ENCODE results near the gene CNKSR3. TPM values are rescaled to one million over a fixed set of nuclear protein-coding genes. Genes with fewer than 3 reads are reported as not detected.

The CNKSR3 gene
- polyA plus RNA-seq, 1 of the 3 experiments (the other 2 are of a cell fraction), result 1.6 TPM

GRCh38 chr6:154504865-154505449, 5.5 kb downstream of the CNKSR3 start:
- WGBS (ENCODE audit: low lambda C conversion rate), result 97% methylated on average over 3 of the region's 5 CpGs
- H3K27me3 ChIP-seq (ENCODE audit: insufficient read depth), result no peaks in the 10 kb centered on the region
- H3K4me3 ChIP-seq (ENCODE audit: low read depth in 2 of 2, low read length in 1 of 2), result no peak overlapping the region
- peaks cover 4% of the 10 kb centered on the region; the same call in 1 of the 2 replicates for H4K20me1 ChIP-seq (ENCODE audit: insufficient read depth)
- H3K4me2 ChIP-seq, result no peak overlapping the region
- H3K79me2 ChIP-seq (ENCODE audit: insufficient read depth), result peaks cover 16% of the 10 kb centered on the region
- no peak overlapping the region for H2AFZ ChIP-seq (ENCODE audit: low read depth)
- H3K9me3 ChIP-seq, result no peaks in the 10 kb centered on the region
- ChIA-PET POLR2A (no interaction called here), CTCF (interaction anchor here (1.0 to 1.1 kb wide), 2 partner anchors 84 to 228 kb away, joined by 3 read pairs; no protein-coding TSS in a partner anchor)
- no peak overlapping the region for H3K27ac ChIP-seq (ENCODE audit: low read depth in 2 of 2, low read length in 1 of 2)
- peaks cover 0 to 17% of the 10 kb centered on the region in 2 experiments; a peak in 2 of 4 replicates for H3K4me1 ChIP-seq (ENCODE audit: control insufficient read depth in 1 of 2, insufficient read depth in 2 of 2, low read depth in 1 of 2, low read length in 1 of 2)
- H3K36me3 ChIP-seq (replicated peaks in 1 of 2; ENCODE audit: control insufficient read depth in 1 of 2, insufficient read depth in 2 of 2, low read length in 1 of 2), result peaks cover 0 to 3% of the 10 kb centered on the region in 2 experiments
- no peaks in the 10 kb centered on the region for H3K9me2 ChIP-seq
- H3K9ac ChIP-seq, result no peak overlapping the region
- H3F3A ChIP-seq (replicated peaks; ENCODE audit: insufficient read depth), result no peaks in the 10 kb centered on the region
- no peak for DNase-seq
- TF ChIP-seq FOXM1 (IDR thresholded peaks at IDR 0.05; ENCODE audit: low read depth) (no peak), EP300 (IDR thresholded peaks at IDR 0.05; ENCODE audit: borderline replicate concordance in 1 of 2, low read depth in 1 of 2, low read length in 1 of 2) (no peak), TAF1 (IDR thresholded peaks at IDR 0.05; ENCODE audit: borderline replicate concordance, low read depth, low read length) (no peak), FOSL2 (IDR thresholded peaks at IDR 0.05; ENCODE audit: borderline replicate concordance, low read depth) (no peak), PBX3 (IDR thresholded peaks at IDR 0.05) (no peak), GABPA (IDR thresholded peaks at IDR 0.05; ENCODE audit: low read depth) (no peak), MEF2A (IDR thresholded peaks at IDR 0.05; ENCODE audit: borderline replicate concordance, low read depth) (no peak), TEAD4 (IDR thresholded peaks at IDR 0.05; ENCODE audit: borderline replicate concordance, insufficient read depth) (no peak), GATA2 (CRISPR knock-in tag; IDR thresholded peaks at IDR 0.05) (no peak), SMC3 (IDR thresholded peaks at IDR 0.05; ENCODE audit: low read depth, low read length) (no peak)
- TF ChIP-seq, protein P1, sequence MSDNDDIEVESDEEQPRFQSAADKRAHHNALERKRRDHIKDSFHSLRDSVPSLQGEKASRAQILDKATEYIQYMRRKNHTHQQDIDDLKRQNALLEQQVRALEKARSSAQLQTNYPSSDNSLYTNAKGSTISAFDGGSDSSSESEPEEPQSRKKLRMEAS (IDR thresholded peaks at IDR 0.05; ENCODE audit: low read depth), result no peak
- TF ChIP-seq, protein P2, sequence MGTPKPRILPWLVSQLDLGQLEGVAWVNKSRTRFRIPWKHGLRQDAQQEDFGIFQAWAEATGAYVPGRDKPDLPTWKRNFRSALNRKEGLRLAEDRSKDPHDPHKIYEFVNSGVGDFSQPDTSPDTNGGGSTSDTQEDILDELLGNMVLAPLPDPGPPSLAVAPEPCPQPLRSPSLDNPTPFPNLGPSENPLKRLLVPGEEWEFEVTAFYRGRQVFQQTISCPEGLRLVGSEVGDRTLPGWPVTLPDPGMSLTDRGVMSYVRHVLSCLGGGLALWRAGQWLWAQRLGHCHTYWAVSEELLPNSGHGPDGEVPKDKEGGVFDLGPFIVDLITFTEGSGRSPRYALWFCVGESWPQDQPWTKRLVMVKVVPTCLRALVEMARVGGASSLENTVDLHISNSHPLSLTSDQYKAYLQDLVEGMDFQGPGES (IDR thresholded peaks at IDR 0.05; ENCODE audit: low read depth, low read length), result no peak
- TF ChIP-seq, protein P3, sequence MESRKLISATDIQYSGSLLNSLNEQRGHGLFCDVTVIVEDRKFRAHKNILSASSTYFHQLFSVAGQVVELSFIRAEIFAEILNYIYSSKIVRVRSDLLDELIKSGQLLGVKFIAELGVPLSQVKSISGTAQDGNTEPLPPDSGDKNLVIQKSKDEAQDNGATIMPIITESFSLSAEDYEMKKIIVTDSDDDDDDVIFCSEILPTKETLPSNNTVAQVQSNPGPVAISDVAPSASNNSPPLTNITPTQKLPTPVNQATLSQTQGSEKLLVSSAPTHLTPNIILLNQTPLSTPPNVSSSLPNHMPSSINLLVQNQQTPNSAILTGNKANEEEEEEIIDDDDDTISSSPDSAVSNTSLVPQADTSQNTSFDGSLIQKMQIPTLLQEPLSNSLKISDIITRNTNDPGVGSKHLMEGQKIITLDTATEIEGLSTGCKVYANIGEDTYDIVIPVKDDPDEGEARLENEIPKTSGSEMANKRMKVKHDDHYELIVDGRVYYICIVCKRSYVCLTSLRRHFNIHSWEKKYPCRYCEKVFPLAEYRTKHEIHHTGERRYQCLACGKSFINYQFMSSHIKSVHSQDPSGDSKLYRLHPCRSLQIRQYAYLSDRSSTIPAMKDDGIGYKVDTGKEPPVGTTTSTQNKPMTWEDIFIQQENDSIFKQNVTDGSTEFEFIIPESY (IDR thresholded peaks at IDR 0.05; ENCODE audit: borderline replicate concordance, low read depth), result no peak
